H1 (cell line): ENCODE results near the gene HIGD2A. TPM values are rescaled to one million over a fixed set of nuclear protein-coding genes. Genes with fewer than 3 reads are reported as not detected.

Experiments used
- BRCA1 ChIP-seq: IDR thresholded peaks from 2 replicates; pipeline ENCODE4 v1.6.1; 2012; ENCODE audit warnings: low read depth, low read length, improper control_type of control experiment
- TEAD4 ChIP-seq: IDR thresholded peaks from 2 replicates; pipeline ENCODE4 v1.6.1; 2012; ENCODE audit warnings: low read depth, low read length, inconsistent platforms, mixed read lengths
- polyA plus RNA-seq, 7 experiments: library from polyadenylated mRNA; depleted of rRNA in 3 of 7; stranded (reverse) in 5 of 7; unstranded in 2 of 7; fragments of >200 nt in 5 of 7; fragments of 200-250 nt in 2 of 7; gene quantifications; 1 replicate in 5 of 7; 2 replicates in 1 of 7; 4 replicates in 1 of 7; pipeline versions ENCODE4 v1.2.1 to v1.2.3, GENCODE V29; 2011 to 2013; ENCODE audit warnings: missing spikeins in 2 of 7, mixed read lengths in 2 of 7
- total RNA-seq: library from RNA; stranded (reverse); fragmentation: NEBNext Ultra II Directional; extraction: Animal tissue kit (Norgen Biotek cat#: 25700); gene quantifications from 2 replicates; pipeline ENCODE4 v1.2.1, GENCODE V29; 2021

HIGD2A gene
- total and polyA plus RNA-seq, 2 of the 8 experiments (the other 6 are each of a cell fraction or from before 2014, with no cell fraction given) = 95.5 to 264 TPM

GRCh38 chr5:176373100-176373818, 15.3 kb upstream of the HIGD2A start (continued):
- TF ChIP-seq BRCA1 (no peak), TEAD4 (no peak)
